ENCODE results near the gene MFAP3L.
"Not testable (repeated sequence)": the region's sequence is repeated elsewhere in the genome, so short reads cannot be mapped to it uniquely, and the experiment has no call there.

Gene MFAP3L

GRCh38 chr4:169987327-169988228 lies 38.6 kb downstream of the MFAP3L start:
- DNase-seq (ENCODE audit: low spot score), result no peak

- DNase-seq (ENCODE audit: low spot score), result no peak
Observed at GRCh38 chr4:169986369-169986768, 39.8 kb downstream of the MFAP3L start.

- no peak for DNase-seq (ENCODE audit: low spot score)
Observed at GRCh38 chr4:169985881-169986280, 40.3 kb downstream of the MFAP3L start.

- no peak for DNase-seq (ENCODE audit: low spot score)
Observed at GRCh38 chr4:169984745-169985144, 41.5 kb downstream of the MFAP3L start.

- DNase-seq (ENCODE audit: low spot score), result no peak
Observed at GRCh38 chr4:169984173-169984572, 42.0 kb downstream of the MFAP3L start.

GRCh38 chr4:169976951-169977350 lies 49.2 kb downstream of the MFAP3L start:
- no peak for DNase-seq (ENCODE audit: low spot score)

GRCh38 chr4:169975838-169976796 lies 50.1 kb downstream of the MFAP3L start:
- DNase-seq (ENCODE audit: low spot score), result no peak

GRCh38 chr4:169975131-169975837 lies 50.9 kb downstream of the MFAP3L start:
- DNase-seq (ENCODE audit: low spot score), result no peak

- no peak for DNase-seq (ENCODE audit: low spot score)
Observed at GRCh38 chr4:169971456-169972015, 54.7 kb downstream of the MFAP3L start.

GRCh38 chr4:169968999-169969398 lies 57.2 kb downstream of the MFAP3L start:
- no peak for DNase-seq (ENCODE audit: low spot score)

GRCh38 chr4:169963998-169964397 lies 62.2 kb downstream of the MFAP3L start:
- DNase-seq (ENCODE audit: low spot score), result no peak

- no peak for DNase-seq (ENCODE audit: low spot score)
Observed at GRCh38 chr4:169959254-169959653, 66.9 kb downstream of the MFAP3L start.

- DNase-seq (ENCODE audit: low spot score), result no peak
Observed at GRCh38 chr4:169958629-169959028, 67.6 kb downstream of the MFAP3L start.

- DNase-seq (ENCODE audit: low spot score), result no peak
Observed at GRCh38 chr4:169957785-169958184, 68.4 kb downstream of the MFAP3L start.

- DNase-seq (ENCODE audit: low spot score), result no peak
Observed at GRCh38 chr4:169956091-169956843, 69.9 kb downstream of the MFAP3L start.

GRCh38 chr4:169955521-169955920 lies 70.7 kb downstream of the MFAP3L start:
- DNase-seq (ENCODE audit: low spot score), result no peak

- DNase-seq (ENCODE audit: low spot score), result no peak
Observed at GRCh38 chr4:169952236-169953002, 73.8 kb downstream of the MFAP3L start.

- no peak for DNase-seq (ENCODE audit: low spot score)
Observed at GRCh38 chr4:169948271-169948670, 77.9 kb downstream of the MFAP3L start.

GRCh38 chr4:169945636-169946035 lies 80.6 kb downstream of the MFAP3L start:
- DNase-seq (ENCODE audit: low spot score), result no peak

GRCh38 chr4:169943601-169944000 lies 82.6 kb downstream of the MFAP3L start:
- DNase-seq (ENCODE audit: low spot score), result not testable (repeated sequence)

Measured in hematopoietic multipotent progenitor cell treated with erythropoietin and hydrocortisone succinate and interleukin-3 and kit ligand, for 15 days (in vitro differentiated cells).